NB4 (cell line): ENCODE measurements around the gene AMFR.

Source experiments
- DNase-seq: peaks from one replicate; pipeline ENCODE4 v3.0.0; 2010; ENCODE audit warnings: low read depth
- H3K4me3 ChIP-seq: one replicate; pipeline ENCODE4 v1.5.1; 2011; ENCODE audit warnings: mild to moderate bottlenecking, low read depth, low read length, moderate library complexity
- MYC ChIP-seq: IDR thresholded peaks from 2 replicates; pipeline ENCODE4 v1.6.1; 2011; ENCODE audit warnings: low read depth, low read length
- POLR2A ChIP-seq: IDR thresholded peaks from 2 replicates; pipeline ENCODE4 v1.6.1; 2011; ENCODE audit warnings: mild to moderate bottlenecking; ENCODE audit not compliant: insufficient read length; ENCODE audit errors: extremely low read depth
- TF ChIP-seq, protein P1 (sequence below): IDR thresholded peaks from 2 replicates; pipeline ENCODE4 v1.6.1; 2011; ENCODE audit warnings: low read depth, low read length
- TF ChIP-seq, protein P2 (sequence below): IDR thresholded peaks from one replicate; pipeline ENCODE4 v1.5.1; 2012; ENCODE audit warnings: low read depth, low read length

AMFR gene

DNA sequence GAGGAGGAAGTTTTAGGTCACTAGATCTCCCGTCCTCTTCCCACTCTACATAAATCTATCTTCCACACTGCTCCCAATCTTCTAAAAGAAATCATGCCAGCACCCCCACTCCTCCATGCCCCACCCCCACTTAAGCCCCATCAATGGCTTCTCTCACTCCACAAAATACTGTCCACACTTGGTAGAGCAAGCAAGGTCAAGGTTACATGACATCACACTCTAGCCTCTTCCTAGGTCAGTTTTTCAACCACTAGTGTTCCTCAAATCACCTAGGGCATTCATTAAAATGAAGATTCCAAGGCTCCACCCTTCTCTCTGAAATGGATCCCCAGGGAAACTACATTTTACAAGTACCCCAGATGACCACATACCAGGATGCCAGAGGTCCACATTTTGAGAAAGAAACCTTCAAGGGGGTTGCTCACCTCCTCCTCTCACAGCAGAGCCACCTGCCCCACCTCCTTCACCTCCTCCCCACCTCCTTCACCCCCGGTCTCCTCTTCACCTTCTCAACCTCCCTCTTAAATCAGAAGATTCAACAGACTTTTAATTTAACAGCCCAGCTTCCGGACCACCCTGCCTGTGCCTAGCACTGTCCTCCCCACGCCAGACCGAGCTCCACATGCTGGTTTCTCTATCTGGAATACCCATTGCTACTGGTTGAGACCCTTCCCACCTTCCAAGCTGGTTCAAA is 3.2 kb downstream of the AMFR start:
- TF ChIP-seq, protein P1, sequence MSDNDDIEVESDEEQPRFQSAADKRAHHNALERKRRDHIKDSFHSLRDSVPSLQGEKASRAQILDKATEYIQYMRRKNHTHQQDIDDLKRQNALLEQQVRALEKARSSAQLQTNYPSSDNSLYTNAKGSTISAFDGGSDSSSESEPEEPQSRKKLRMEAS, result no peak
- no peak for TF ChIP-seq MYC
- no peak for TF ChIP-seq POLR2A
- TF ChIP-seq, protein P2, sequence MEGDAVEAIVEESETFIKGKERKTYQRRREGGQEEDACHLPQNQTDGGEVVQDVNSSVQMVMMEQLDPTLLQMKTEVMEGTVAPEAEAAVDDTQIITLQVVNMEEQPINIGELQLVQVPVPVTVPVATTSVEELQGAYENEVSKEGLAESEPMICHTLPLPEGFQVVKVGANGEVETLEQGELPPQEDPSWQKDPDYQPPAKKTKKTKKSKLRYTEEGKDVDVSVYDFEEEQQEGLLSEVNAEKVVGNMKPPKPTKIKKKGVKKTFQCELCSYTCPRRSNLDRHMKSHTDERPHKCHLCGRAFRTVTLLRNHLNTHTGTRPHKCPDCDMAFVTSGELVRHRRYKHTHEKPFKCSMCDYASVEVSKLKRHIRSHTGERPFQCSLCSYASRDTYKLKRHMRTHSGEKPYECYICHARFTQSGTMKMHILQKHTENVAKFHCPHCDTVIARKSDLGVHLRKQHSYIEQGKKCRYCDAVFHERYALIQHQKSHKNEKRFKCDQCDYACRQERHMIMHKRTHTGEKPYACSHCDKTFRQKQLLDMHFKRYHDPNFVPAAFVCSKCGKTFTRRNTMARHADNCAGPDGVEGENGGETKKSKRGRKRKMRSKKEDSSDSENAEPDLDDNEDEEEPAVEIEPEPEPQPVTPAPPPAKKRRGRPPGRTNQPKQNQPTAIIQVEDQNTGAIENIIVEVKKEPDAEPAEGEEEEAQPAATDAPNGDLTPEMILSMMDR, result no peak
- DNase-seq, result no peak
- no peak overlapping the region for H3K4me3 ChIP-seq

DNA sequence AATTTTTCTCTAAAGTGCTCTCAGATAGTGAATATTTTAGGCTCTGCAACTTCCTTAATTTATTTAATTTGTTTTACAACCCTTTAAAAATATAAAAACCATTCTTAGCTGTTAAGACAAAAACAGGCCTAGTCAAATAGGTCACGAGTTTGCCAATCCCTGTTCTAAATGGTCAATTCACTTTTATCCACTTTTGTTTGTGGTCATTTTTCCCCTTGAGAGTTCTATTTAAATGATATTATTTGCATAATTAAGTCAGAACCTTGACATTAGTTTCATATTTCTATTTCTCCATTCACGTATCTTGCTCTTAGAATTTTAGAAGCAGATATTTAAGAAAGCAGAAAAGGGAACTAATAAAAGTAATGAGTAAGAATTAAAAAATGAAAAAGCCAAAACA is 4.0 kb downstream of the AMFR start:
- TF ChIP-seq POLR2A (no peak), MYC (no peak)
- TF ChIP-seq, protein P2, result no peak
- TF ChIP-seq, protein P1, result no peak
- no peak overlapping the region for H3K4me3 ChIP-seq
- DNase-seq, result no peak

DNA sequence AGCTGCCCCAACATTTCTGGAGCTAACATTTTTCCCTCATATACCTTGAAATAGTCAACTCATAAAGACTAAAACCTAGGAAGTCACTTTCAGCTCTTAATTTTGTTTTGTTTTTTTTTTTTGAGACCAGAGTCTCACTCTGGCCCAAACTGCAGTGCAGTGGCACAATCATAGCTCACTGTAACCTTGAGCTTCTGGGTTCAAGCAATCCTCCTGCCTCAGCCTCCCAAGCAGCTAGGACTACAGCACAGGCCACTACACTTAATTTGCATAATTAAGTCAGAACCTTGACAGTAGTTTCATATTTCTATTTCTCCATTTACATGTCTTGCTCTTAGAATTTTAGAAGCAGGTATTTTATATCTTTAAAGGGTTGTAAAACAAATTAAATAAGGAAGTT is 4.7 kb downstream of the AMFR start:
- H3K4me3 ChIP-seq, result no peak overlapping the region
- TF ChIP-seq, protein P1, result no peak
- TF ChIP-seq, protein P2, result no peak
- TF ChIP-seq MYC (no peak), POLR2A (no peak)
- no peak for DNase-seq

DNA sequence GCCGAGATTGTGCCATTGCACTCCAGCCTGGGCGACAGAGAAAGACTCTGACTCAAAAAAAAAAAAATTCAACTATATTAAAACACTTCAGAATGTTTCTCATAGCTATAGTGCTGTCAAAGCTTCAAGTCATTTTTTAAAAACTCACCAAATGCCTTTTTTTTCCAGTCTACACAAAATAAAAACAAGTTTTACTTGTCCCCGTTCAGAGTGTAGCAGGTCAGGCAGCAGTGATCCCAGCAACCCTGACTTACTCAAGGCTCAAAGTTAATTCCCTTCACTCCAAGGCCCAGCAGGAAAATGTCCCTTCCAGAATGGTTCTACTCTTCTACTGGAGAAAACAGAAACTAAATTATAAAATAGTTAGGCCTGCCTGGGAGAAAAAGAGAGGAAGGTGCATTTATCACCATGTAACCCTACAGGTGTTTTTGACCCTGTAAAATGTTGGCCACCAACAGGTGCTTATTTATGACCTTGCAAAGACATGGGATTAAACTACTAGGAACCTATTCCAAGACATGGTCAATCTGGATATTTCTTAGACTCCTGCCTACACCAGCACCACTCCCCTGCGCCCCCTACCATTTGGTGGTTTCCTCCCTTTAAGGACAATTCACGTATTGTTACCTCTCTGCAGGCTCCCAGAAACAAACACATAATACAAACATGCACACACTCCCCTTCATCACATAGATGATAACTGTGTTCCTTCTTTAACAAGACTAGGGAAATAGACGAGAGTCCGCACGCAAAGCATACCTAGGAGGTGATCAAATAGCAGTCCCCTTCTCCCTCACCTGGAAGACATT is 5.4 kb downstream of the AMFR start:
- no peak overlapping the region for H3K4me3 ChIP-seq
- no peak for TF ChIP-seq MYC
- TF ChIP-seq, protein P1, result no peak
- TF ChIP-seq, protein P2, result no peak
- TF ChIP-seq POLR2A, result no peak
- no peak for DNase-seq

DNA sequence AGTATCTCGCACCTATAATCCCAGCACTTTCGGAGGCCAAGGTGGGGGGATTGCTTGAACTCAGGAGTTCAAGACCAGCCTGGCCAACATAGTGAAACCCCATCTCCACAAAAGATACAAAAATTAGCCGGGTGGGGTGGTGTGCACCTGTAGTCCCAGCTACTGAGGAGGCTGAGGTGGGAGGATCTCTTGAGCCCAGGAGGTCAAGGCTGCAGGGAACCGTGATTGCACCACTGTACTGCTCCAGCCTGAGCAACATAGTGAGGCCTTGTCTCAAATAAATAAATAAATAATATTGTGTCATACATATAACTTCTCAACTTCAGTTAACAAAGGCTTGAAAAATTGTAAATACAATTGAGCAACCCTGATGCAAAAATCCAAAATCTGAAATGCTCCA is 8.2 kb downstream of the AMFR start:
- no peak for TF ChIP-seq MYC
- TF ChIP-seq, protein P1, result no peak
- TF ChIP-seq POLR2A, result no peak
- TF ChIP-seq, protein P2, result no peak
- DNase-seq, result no peak
- no peak overlapping the region for H3K4me3 ChIP-seq
